Fibroblast of lung (primary cell): Measurements from ENCODE around the gene ATP11A.

Experiments
- CTCF ChIP-seq, 2 donors: IDR thresholded peaks in 1 of 2; conservative IDR thresholded peaks in 1 of 2; 1 replicate in 1 of 2; 2 replicates in 1 of 2; pipeline ENCODE4 v1.5.1; 2011 to 2012; ENCODE audit warnings: low read length in 2 of 2, control low read depth in 1 of 2, inconsistent platforms in 1 of 2, low read depth in 1 of 2, mild to moderate bottlenecking in 1 of 2
- EZH2 ChIP-seq: IDR thresholded peaks from 2 replicates; pipeline ENCODE4 v1.5.1; 2012; ENCODE audit warnings: low read length, control low read depth, mild to moderate bottlenecking; ENCODE audit errors: missing control alignments

- TF ChIP-seq EZH2 (no peak), CTCF (conservative IDR thresholded peaks at IDR 0.05 in 1 of 2, IDR thresholded peaks at IDR 0.05 in 1 of 2; ENCODE audit: low read depth in 1 of 2, low read length in 2 of 2) (no peak)
Measured at GRCh38 chr13:112902101-112902651, 212.3 kb downstream of the ATP11A start.
